NCI-H748 treated with DMSO at 0.1 percent for 48 hours (cell line): ENCODE measurements around the gene MYO5B.
A peak's percentile ranks its signal among the peaks of the same experiment; 100 is the strongest.
"Not testable (repeated sequence)": the region's sequence is repeated elsewhere in the genome, so short reads cannot be mapped to it uniquely, and the experiment has no call there.

ENCODE experiments used
- DNase-seq: peaks from one replicate; lab custom pipeline; 2025; lab: John Stamatoyannopoulos, UW

Gene MYO5B

DNA sequence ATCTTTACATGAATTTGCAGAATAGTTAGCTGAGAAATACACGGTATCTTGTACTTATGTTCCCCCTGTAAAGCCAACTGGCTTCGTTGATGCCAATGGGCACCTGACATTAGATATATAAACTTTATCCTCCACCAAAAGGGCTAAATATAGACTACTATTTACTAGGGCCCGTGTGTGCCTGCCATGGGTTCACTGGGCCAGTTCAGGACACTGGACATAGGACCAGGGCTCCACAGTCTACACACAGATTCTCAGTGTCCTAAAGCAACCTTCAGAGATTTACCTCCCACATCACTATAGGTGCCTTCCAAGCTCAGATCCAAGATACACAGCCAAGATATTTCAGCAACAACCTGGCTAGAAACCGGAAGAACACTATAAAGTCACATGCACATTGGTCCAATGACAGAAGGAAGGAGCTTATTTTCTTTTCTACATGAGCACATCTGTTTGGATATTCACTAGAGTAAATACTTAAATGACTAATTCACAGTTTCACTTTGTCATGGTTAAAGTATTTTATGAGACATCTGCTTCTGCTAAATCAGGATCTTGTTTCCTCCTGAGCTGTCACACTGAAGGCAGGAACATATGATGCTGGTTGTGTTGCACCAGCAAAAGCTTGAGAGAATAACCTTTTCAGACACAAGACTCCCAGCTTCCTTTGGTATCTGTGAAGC is 95.1 kb downstream of the MYO5B start:
- DNase-seq, result no peak

DNA sequence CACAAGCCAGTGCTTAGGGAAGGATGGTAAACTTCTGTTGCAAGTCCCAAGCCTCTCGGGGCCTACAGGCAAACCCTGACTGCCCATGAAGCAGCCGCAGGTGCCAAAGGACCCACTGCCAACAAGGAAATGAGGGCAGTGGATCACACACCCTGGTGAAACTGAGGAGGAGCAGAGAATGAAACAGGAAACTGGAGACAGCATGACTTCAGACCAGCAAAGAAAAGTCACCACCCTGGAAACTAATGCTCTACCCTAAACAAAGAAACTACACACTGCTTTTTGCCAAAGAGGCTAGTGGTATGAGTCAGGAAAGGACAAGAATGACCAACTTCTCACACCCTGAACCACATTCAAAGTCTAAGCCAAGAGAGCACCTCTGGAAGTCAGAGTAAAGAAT is 97.2 kb downstream of the MYO5B start:
- no peak for DNase-seq

DNA sequence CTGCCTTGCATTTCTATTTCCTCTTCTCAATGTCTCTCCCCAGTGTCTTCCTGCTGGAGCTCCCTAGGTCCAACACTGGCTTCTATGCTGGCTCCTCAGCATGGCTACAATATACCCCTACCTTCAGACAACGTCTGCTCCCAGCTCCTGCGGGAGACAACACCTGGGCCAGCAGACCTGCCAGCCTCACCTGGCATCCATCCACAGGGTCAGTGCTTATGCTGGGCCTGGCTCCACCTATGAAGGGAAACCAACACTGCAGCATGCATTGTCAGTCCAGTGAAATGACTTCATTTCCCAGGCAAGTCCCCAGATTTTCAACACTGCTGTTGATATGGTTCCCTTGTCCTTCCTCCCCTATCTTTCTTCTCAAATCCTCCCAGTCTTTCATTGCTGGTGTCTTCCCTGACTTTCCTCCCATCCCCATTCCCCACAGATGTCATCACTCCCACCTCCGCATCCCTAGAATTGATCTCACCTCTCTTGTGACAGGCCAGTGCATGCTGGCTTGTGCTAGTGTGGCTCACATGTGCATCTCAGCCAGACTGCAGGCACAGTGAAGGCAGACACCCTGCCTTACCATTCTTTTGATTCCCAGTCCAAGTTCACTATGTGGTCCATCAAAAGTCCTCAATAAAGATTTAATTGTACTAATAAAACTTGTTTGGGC is 98.0 kb downstream of the MYO5B start:
- no peak for DNase-seq

- DNase-seq, result not testable (repeated sequence)
These were observed 100.2 kb downstream of the MYO5B start for GRCh38 chr18:50094786-50095185.

DNA sequence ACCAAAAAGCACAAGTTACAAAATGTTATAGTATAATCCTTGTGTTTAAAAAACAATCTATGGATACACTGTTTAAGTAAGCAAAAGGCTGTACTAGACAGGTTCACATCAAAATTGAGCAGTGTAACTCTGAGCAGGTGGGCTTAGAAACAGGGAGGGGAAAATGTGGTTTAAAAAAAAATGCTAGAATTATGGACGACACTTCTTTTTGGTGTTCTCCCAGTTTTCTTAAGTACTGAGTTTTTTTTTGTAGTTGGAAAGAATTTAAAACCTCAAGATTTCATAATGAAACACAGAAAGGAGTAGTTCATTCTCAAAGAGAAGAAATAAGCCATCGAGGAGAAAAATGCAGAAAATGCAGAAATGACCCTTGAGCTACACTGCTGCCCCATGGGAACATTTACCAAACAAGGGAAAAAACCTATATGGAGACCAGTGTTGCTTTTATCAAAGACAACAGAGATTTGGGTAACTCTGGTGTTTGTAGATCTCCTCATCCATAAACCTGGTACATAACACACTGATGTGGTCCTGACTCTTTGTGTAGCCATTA is 100.7 kb downstream of the MYO5B start:
- no peak for DNase-seq

DNA sequence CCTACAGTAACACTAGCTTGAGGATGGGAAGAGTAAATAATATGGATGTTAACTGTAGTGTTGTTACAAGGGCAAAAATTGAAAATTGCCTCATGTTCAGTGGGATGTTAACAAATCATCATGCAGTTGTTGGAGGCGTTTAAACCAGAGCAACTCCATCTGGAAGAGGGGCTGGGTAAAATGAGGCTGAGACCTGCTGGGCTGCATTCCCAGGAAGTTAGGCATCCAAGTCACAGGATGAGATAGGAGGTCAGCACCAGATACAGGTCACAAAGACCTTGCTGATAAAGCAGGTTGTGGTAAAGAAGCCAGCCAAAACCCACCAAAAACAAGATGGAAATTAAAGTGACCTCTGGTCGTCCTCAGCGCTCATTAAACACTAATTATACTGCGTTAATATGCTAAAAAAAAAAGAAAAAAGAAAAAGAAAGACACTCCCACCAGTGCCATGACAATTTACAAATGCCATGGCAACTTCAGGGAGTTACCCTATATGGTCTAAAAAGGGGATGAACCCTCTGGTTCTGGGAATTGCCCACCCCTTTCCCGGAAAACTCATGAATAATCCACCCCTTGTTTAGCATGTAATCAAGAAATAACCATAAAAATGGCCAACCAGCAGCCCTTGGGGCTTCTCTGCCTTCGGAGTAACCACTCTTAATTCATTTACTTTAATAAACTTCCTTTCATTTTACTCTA is 101.4 kb downstream of the MYO5B start:
- DNase-seq, result no peak

DNA sequence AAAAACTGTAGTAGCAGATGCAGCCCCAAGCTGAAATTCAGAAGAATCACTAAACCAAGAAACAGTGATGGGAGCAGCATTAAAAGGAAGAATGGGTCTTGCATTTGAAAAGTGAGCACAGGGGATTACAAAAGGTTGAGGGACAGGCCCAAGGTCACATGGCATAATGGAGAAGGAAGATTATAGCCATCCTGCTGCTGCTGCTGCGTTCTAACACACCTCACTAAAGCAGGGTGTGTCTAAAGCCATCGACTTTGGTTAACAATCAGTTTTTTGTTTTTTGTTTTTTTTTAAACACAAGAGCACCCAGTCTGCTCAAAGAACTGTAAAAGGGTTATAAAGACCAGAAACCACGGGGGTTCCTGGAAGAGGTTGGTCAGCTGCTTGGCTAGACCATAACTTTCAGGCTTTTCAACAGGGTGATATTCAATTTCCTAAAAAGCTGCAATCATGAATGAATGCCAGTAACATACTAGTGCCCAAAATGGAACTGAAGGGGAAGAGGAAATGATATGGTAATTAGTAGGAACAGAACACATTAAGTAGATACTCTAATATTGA is 102.6 kb downstream of the MYO5B start:
- peak; percentile 58 for DNase-seq

DNA sequence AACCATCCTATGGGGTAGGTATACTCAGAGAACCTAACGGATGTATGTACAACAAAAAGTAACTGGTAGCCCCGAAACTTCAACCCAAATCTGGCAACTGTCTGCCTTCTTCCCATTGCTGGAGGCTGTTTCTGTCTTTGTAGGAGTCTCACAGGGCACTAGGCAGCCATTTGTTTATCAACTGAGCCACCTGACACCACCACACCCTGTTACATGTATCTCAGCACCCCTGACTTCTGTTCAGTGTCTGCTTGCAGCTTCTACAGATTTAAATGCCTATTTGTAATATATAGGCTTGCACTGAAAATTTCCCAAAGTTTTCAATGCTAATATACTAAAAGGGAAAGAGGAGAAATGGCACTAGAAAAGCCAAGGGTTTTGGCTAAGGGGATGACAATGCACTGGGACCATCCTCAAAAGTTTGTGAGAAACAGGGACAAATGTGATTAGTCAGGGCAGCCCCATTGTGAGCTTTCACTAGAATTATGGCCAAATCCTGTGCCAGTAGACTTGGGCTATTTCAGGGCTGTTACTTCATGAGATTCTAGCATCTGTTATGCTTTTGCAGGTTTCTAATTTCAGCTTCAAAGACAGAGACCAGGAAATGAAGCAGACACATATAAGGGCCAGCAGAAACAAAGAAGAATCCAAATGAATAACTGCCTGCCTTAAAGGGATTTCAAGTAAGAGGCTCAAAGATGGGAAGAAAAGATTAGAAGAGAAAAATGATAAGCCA is 103.3 kb downstream of the MYO5B start:
- peak; percentile 25 for DNase-seq

DNA sequence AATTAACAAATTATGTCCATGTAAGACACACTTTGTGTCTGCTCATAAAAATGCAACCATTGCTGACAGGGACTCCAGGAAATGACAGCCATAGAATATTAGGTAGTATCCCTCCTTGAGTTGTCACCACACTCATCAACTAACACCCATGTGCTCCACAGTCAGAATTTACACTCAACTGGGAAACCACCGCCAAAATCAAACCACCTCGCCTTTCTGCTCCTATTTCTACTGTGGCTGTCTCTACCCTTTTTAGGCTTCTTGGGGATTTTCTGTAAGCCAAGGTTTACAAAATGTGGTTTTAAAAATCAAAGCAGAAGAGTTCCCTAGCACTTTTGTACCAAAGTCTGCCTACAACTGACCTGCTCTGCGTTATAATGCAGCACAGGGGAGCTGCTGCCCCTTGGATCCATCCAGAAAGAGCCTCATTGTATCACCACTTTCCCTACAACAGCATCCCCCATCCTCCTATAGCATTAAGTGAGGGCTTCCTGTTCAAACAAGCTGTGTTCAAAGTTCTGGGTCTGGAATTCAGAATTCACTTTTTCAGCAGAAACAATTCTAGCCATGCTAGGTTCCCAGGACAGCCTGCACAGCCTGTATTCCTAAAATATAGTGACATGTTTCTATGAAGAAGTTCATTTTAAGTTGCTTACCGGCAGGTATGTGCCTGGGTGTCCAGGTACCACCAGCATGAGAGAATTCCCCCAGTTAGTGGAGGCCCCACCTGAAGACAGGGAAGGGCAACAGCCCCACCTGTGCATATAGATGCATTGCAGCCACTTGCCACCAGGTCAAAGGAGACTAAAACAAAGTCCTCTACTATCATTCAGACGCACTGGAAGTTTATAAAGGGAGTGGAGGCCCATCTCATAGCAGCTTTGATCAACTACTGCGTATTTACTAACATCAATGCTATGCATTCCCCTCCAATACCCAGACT is 104.3 kb downstream of the MYO5B start:
- no peak for DNase-seq

DNA sequence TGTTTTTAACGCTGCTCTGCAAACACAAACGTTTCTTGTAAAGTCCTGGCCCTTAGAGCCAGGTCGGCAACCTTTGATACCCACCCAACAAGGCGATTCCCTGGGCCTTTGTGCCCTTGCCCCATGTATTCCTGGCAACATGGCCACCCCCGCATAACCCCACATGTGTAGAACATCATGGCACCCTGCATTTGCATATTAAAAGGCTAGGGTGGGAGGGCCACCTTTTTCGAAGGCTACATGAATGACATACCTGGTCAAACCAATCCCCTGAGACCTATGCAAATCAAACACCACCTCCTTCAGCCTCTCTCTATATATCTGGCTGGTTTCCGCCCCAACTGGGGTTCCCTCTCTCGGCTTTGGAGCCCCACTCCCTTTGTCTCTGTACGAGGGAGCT is 105.2 kb downstream of the MYO5B start:
- DNase-seq, result no peak

- no peak for DNase-seq
These were observed 111.2 kb downstream of the MYO5B start for GRCh38 chr18:50083708-50084107.

DNA sequence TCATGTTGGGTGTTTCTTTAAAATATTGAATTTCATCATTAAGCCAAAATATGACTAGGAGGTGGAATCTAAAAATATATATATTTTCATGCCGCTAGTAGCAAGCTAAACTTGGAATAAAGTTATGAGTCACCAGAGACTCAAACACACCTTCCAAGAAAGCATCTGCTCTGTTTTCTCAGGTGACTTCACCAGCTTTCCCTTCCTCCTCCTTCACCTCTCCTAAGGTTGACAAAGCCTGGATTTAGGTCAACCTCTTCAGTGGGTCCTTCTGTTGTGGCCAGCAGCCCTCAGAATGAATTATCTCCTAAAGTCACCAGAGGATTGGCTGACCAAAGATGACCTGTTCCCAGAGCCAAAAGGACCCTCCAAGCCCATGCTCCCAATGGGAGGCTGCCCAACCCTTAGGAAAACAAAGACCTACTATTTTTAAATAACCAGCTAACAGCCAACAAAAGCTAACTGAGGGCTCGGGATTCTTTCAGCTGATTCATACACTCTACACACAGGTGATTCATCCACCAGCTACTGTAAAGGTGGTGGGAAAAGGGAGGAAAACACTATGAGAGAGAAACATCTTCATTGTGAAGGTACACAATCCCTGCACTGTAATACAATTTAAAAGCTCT is 113.9 kb downstream of the MYO5B start:
- no peak for DNase-seq

GRCh38 chr18:50080316-50080715 is 114.6 kb downstream of the MYO5B start:
- no peak for DNase-seq

DNA sequence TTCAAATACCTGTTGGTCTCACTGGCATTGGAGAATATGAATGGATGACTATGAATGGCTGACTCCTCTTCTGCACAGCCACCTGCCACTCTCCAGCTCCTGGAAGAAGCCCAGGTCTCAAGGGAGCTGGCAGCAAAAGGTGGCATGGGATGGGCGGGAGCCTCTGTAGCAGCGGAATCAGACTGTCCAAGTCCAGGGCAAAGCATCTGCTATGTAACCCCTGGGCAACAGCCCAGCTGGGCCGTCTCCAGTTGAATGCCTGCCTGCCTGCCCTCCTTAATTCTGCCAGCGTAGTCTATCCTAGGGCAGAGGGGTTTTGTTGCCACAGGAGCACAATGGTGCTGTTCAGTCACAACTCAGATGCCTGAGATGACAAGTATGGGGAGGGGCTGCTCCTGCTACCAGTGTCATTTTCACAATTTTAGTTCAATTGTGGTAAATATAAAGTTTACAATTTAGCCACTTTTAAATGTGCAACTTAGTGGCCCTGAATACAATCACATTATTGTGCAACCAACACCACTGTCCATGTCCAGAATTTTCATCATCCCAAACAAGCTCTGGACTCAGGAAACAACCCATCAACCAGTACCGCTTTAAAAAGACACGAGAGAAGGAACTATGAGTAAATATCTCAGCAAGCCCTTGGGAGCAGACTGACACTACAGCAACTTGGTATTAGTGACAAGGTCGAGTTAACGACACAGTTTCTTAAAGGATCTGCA is 115.2 kb downstream of the MYO5B start:
- no peak for DNase-seq

DNA sequence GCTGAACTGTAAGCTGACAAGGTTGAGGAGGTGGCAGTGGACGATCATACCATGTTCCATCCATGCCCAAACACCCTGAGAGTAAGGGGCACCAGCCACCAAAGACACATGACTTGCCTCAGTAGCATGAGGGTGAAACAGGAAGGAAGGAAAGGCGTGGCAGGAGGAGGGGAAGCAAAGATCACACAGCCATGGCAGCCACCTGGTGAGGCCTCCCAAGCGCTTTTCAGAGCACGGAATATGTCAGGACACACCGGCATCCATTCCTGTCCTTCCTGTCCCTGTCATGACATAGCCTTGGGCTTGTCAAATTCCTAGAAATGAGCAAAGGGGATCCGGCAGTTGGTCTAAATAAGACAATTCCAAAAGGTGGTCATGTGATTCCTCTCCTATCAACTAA is 118.7 kb downstream of the MYO5B start:
- DNase-seq, result no peak

- no peak for DNase-seq
These were observed 119.2 kb downstream of the MYO5B start for GRCh38 chr18:50075772-50076171.

- no peak for DNase-seq
These were observed 120.5 kb downstream of the MYO5B start for GRCh38 chr18:50074404-50074803.

- no peak for DNase-seq
These were observed 121.6 kb downstream of the MYO5B start for GRCh38 chr18:50073319-50073718.

GRCh38 chr18:50072146-50072545 is 122.8 kb downstream of the MYO5B start:
- DNase-seq, result no peak

DNA sequence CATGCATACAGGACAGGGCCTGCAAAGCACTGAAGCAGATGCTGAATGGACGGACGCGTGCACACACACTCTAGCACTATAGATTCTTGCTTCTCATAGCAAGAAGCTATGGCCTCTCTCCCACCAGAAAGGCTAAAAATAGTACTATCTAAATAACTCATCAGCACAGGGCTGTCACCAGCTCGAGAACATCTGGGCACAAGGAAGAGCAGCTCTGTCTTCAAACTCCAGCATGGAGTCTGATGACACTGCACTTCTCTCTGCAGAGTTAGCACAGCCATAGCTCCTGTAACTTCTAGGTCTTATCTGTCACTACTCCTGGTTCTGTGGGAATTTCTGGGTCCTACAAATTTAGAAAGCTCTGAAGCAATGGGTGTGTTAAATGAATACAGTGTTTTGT is 123.5 kb downstream of the MYO5B start:
- no peak for DNase-seq
